GM12878 (cell line): ENCODE data around the gene FAM184B. TPM values are rescaled to one million over a fixed set of nuclear protein-coding genes. Genes with fewer than 3 reads are reported as not detected.
"Not testable (repeated sequence)": the region's sequence is repeated elsewhere in the genome, so short reads cannot be mapped to it uniquely, and the experiment has no call there.

ENCODE experiments used
- ATAC-seq: fragments of 200-7000 bp; cut with Tn5 transposase; 3 replicates; pipeline ENCODE4 v1.9.1; 2020; ENCODE audit warnings: mild to moderate bottlenecking, moderate library complexity
- BruUV-seq: library from RNA; stranded (reverse); fragments of 400-500 nt; replicated peaks from 2 replicates; lab custom pipeline; 2021; lab: Mats Ljungman, UMichigan
- CTCF ChIA-PET: fragments of 300-600 bp; sonication (Branson Sonifier 250); formaldehyde crosslinking; extraction: SDS; loops from one replicate; lab custom pipeline; 2021; ENCODE audit warnings: inconsistent platforms; lab: Yijun Ruan, JAX
- POLR2A ChIA-PET: fragments of 350-600 bp; formaldehyde crosslinking; extraction: SDS; loops from one replicate; lab custom pipeline; 2021; ENCODE audit warnings: inconsistent platforms; lab: Charles Lee
- RAD21 ChIA-PET: fragments of 300-600 bp; sonication (Branson Sonifier 250); formaldehyde crosslinking; loops from one replicate; lab custom pipeline; 2023; ENCODE audit warnings: antibody characterized with exemption; ENCODE audit not compliant: unreplicated experiment; lab: Charles Lee
- SMC1A ChIA-PET: fragments of 300-600 bp; sonication (Branson Sonifier 250); formaldehyde crosslinking; loops from one replicate; lab custom pipeline; 2023; ENCODE audit not compliant: unreplicated experiment, uncharacterized antibody; lab: Charles Lee
- DNase-seq: peaks from one replicate; pipeline ENCODE4 v3.0.0-alpha.2; 2011; ENCODE audit warnings: low read depth, low spot score
- FAIRE-seq: peaks from 3 replicates; lab custom pipeline; 2011; peaks lifted over from hg19 to GRCh38; lab: Jason Lieb, UNC
- H2AFZ ChIP-seq: 2 replicates; pipeline ENCODE4 v1.6.0; 2011; ENCODE audit warnings: low read depth, low read length, control low read depth; ENCODE audit not compliant: control insufficient read depth
- H3K27ac ChIP-seq: 2 replicates; pipeline ENCODE4 v1.5.1; 2011; ENCODE audit warnings: control low read depth; ENCODE audit not compliant: control insufficient read depth, insufficient read depth
- H3K27me3 ChIP-seq, 2 experiments: replicated peaks in 1 of 2; 2 replicates each; pipeline versions ENCODE4 v1.6.0 to v1.6.1; 2011; ENCODE audit warnings: low read length in 1 of 2; ENCODE audit not compliant: control insufficient read depth in 2 of 2, insufficient read depth in 2 of 2
- H3K36me3 ChIP-seq, 2 experiments: 2 replicates each; pipeline ENCODE4 v1.5.1; 2011; ENCODE audit warnings: low read length in 1 of 2; ENCODE audit not compliant: control insufficient read depth in 2 of 2, insufficient read depth in 2 of 2
- H3K4me1 ChIP-seq: 2 replicates; pipeline ENCODE4 v1.6.1; 2011; ENCODE audit warnings: mild to moderate bottlenecking, low read length, moderate library complexity, mixed read lengths; ENCODE audit not compliant: control insufficient read depth, insufficient read depth
- H3K4me2 ChIP-seq: 2 replicates; pipeline ENCODE4 v1.6.0; 2011; ENCODE audit warnings: control low read depth; ENCODE audit not compliant: control insufficient read depth, insufficient read depth
- H3K4me3 ChIP-seq: fragments of 200-600 bp; sonication (generic); 2 replicates; pipeline ENCODE4 v1.5.1; 2016
- H3K79me2 ChIP-seq: 2 replicates; pipeline ENCODE4 v1.6.0; 2011; ENCODE audit warnings: low read length; ENCODE audit not compliant: control insufficient read depth, insufficient read depth
- H3K9ac ChIP-seq: 2 replicates; pipeline ENCODE4 v1.8.0; 2011; ENCODE audit warnings: low read length, control low read depth, mixed read lengths; ENCODE audit not compliant: control insufficient read depth, insufficient read depth
- H3K9me3 ChIP-seq: replicated peaks from 3 replicates; pipeline ENCODE4 v1.5.1; 2011; ENCODE audit warnings: mild to moderate bottlenecking, low read length; ENCODE audit not compliant: control insufficient read depth, insufficient read depth
- H4K20me1 ChIP-seq: 2 replicates; pipeline ENCODE4 v1.6.0; 2011; ENCODE audit not compliant: control insufficient read depth, insufficient read depth
- CUX1 ChIP-seq: IDR thresholded peaks from 2 replicates; pipeline ENCODE4 v1.6.1; 2012; ENCODE audit warnings: improper control_type of control experiment, low read depth, low read length; ENCODE audit not compliant: insufficient replicate concordance
- ESRRA ChIP-seq: IDR thresholded peaks from 2 replicates; pipeline ENCODE4 v1.6.1; 2012; ENCODE audit warnings: mild to moderate bottlenecking, low read length, improper control_type of control experiment
- HDAC6 ChIP-seq: fragments of 200-600 bp; sonication (generic); IDR thresholded peaks from one replicate; pipeline ENCODE4 v1.8.0; 2017; ENCODE audit warnings: antibody characterized with exemption; ENCODE audit not compliant: unreplicated experiment
- RBBP5 ChIP-seq: fragments of 200-600 bp; sonication (generic); conservative IDR thresholded peaks from 2 replicates; pipeline ENCODE4 v1.6.1; 2016
- RFX5 ChIP-seq: IDR thresholded peaks from 2 replicates; pipeline ENCODE4 v1.6.1; 2011; ENCODE audit warnings: low read depth, low read length, improper control_type of control experiment
- SIN3A ChIP-seq: IDR thresholded peaks from 2 replicates; pipeline ENCODE4 v1.6.1; 2012; ENCODE audit warnings: low read depth, low read length, improper control_type of control experiment
- STAT1 ChIP-seq: fragments of 450-650 bp; conservative IDR thresholded peaks from 2 replicates; pipeline ENCODE4 v1.6.1; 2014; ENCODE audit warnings: antibody characterized with exemption, mild to moderate bottlenecking
- ZNF384 ChIP-seq: IDR thresholded peaks from 2 replicates; pipeline ENCODE4 v1.6.1; 2012; ENCODE audit warnings: low read depth, mild to moderate bottlenecking, low read length, improper control_type of control experiment, borderline replicate concordance
- WGBS: methylation state at CpG from one replicate; pipeline ENCODE4 v1.1.6; 2016; ENCODE audit warnings: low lambda C conversion rate; ENCODE audit not compliant: insufficient replicate concordance, insufficient coverage; ENCODE audit errors: missing lambda C conversion rate; 5-methylcytosine and 5-hydroxymethylcytosine counted together
- in situ Hi-C: fragments of 300-500 bp; cut with MboI; formaldehyde crosslinking; loops from 9 replicates; pipeline ENCODE4 v1.14.3; 2018; ENCODE audit warnings: mixed read lengths
- intact Hi-C: fragments of 100-400 bp; cut with micrococcal nuclease; formaldehyde crosslinking; loops from one replicate; pipeline ENCODE4 v1.14.2; 2022; ENCODE audit not compliant: unreplicated experiment
- polyA plus RNA-seq, 11 experiments: library from polyadenylated mRNA; depleted of rRNA in 4 of 11; unstranded in 6 of 11; stranded (reverse) in 5 of 11; fragments of >200 nt; fragmentation: Nextera tagmentation in 4 of 11; fragmentation: Illumina TruSeq in 1 of 11; extraction: Ambion mirVana in 4 of 11; extraction: Trizol in 1 of 11; gene quantifications; 1 replicate in 1 of 11; 2 replicates in 10 of 11; pipeline versions ENCODE4 v1.2.1 to v1.2.3, GENCODE V29; 2011 to 2016; ENCODE audit warnings: inconsistent platforms in 2 of 11, missing spikeins in 2 of 11, low read depth in 1 of 11
- total RNA-seq, 4 experiments: library from RNA; depleted of rRNA in 3 of 4; stranded (reverse); fragments of >200 nt in 3 of 4; fragmentation: Illumina TruSeq in 1 of 4; extraction: Trizol in 1 of 4; gene quantifications; 2 replicates each; pipeline versions ENCODE4 v1.2.1 to v1.2.3, GENCODE V29; 2013 to 2021

FAM184B gene
- total and polyA plus RNA-seq, 10 of the 15 experiments (the other 5 are each of a cell fraction or from before 2014, with no cell fraction given) = under 0.01 TPM; not detected in 9

GRCh38 chr4:17712166-17712565 lies 69.3 kb downstream of the FAM184B start:
- no peaks in the 10 kb centered on the region for H4K20me1 ChIP-seq
- no TSS peak for BruUV-seq
- TF ChIP-seq CUX1 = no peak
- no peak for TF ChIP-seq ZNF384
- no peak for TF ChIP-seq RFX5
- no peak for TF ChIP-seq SIN3A
- no peak for TF ChIP-seq STAT1
- no peak for TF ChIP-seq RBBP5
- TF ChIP-seq HDAC6 = no peak
- TF ChIP-seq ESRRA = no peak
- TF ChIP-seq, all 136 proteins: peak for 0
- intact Hi-C loops (no loop called here), in situ Hi-C loops (no loop called here)
- H3K4me3 ChIP-seq = no peak overlapping the region
- H3K36me3 ChIP-seq = no peaks in the 10 kb centered on the region
- H3K27me3 ChIP-seq = no peaks in the 10 kb centered on the region
- WGBS = 10% methylated on average over 5 of the region's 5 CpGs
- ChIA-PET POLR2A (no interaction called here), SMC1A (no interaction called here), RAD21 (no interaction called here), CTCF (no interaction called here)
- H3K27ac ChIP-seq = no peak overlapping the region
- H3K9me3 ChIP-seq = no peaks in the 10 kb centered on the region
- no peak overlapping the region for H3K9ac ChIP-seq
- no peak overlapping the region for H2AFZ ChIP-seq
- no peak for DNase-seq
- H3K79me2 ChIP-seq = no peaks in the 10 kb centered on the region
- H3K4me2 ChIP-seq = no peak overlapping the region
- no peak for FAIRE-seq
- ATAC-seq = no peak
- no peaks in the 10 kb centered on the region for H3K4me1 ChIP-seq

GRCh38 chr4:17711206-17711605 lies 70.2 kb downstream of the FAM184B start:
- H3K4me2 ChIP-seq, RAD21 ChIA-PET, BruUV-seq, H3K27me3 ChIP-seq, H3K4me1 ChIP-seq, ATAC-seq, H3K9me3 ChIP-seq, H4K20me1 ChIP-seq, POLR2A ChIA-PET, H3K36me3 ChIP-seq, in situ Hi-C loops, FAIRE-seq, H2AFZ ChIP-seq, DNase-seq, SMC1A ChIA-PET, H3K79me2 ChIP-seq, H3K4me3 ChIP-seq, CTCF ChIA-PET, H3K27ac ChIP-seq, H3K9ac ChIP-seq, intact Hi-C loops: not testable (repeated sequence)
- 48% methylated on average over 8 of the region's 8 CpGs for WGBS
